HEK293 (cell line): Measurements from ENCODE around the gene VPS4A.

Source experiments
- CTCF ChIA-PET: fragments of 350-600 bp; formaldehyde crosslinking; extraction: SDS; loops from one replicate; lab custom pipeline; 2021; ENCODE audit warnings: antibody characterized with exemption; lab: Yijun Ruan, JAX
- POLR2A ChIA-PET: fragments of 300-600 bp; formaldehyde crosslinking; extraction: SDS; loops from one replicate; lab custom pipeline; 2020; ENCODE audit warnings: antibody characterized with exemption, inconsistent platforms; lab: Yijun Ruan, JAX
- H3K27ac ChIP-seq: fragments of 200-500 bp; sonication (Bioruptor generic); 2 replicates; pipeline ENCODE4 v1.5.1; 2014; ENCODE audit warnings: low read depth, low read length, control low read depth, inconsistent platforms; ENCODE audit errors: extremely low read depth
- H3K36me3 ChIP-seq, 2 experiments: fragments of 200-500 bp in 1 of 2; sonication (Bioruptor generic) in 1 of 2; 1 replicate in 1 of 2; 2 replicates in 1 of 2; pipeline ENCODE4 v1.5.1; 2014 to 2017; ENCODE audit warnings: inconsistent platforms in 2 of 2, low read length in 2 of 2; ENCODE audit not compliant: control insufficient read depth in 2 of 2, insufficient read depth in 1 of 2
- H3K4me1 ChIP-seq: fragments of 200-500 bp; sonication (Bioruptor generic); 2 replicates; pipeline ENCODE4 v1.5.1; 2014; ENCODE audit warnings: mild to moderate bottlenecking, low read length, inconsistent platforms; ENCODE audit not compliant: control insufficient read depth, insufficient read depth
- H3K4me3 ChIP-seq: 2 replicates; pipeline ENCODE4 v1.5.1; 2011; ENCODE audit warnings: low read depth, mild to moderate bottlenecking, control low read depth, low read length, moderate library complexity
- H3K9me3 ChIP-seq: fragments of 200-500 bp; sonication (Bioruptor generic); 2 replicates; pipeline ENCODE4 v1.5.1; 2014; ENCODE audit warnings: low read depth, low read length, inconsistent platforms; ENCODE audit not compliant: control insufficient read depth, insufficient read depth
- GLIS1 ChIP-seq: fragments of 450-650 bp; formaldehyde crosslinking; IDR thresholded peaks from 2 replicates; pipeline ENCODE4 v1.5.1; 2016; ENCODE audit warnings: missing biosample characterization, missing genetic modification characterization
- GLIS2 ChIP-seq: fragments of 450-650 bp; formaldehyde crosslinking; IDR thresholded peaks from 2 replicates; pipeline ENCODE4 v1.5.1; 2016; ENCODE audit warnings: missing biosample characterization, missing genetic modification characterization
- KLF9 ChIP-seq: fragments of 450-650 bp; formaldehyde crosslinking; IDR thresholded peaks from 2 replicates; pipeline ENCODE4 v1.5.1; 2016; ENCODE audit warnings: missing biosample characterization, missing genetic modification characterization, low read depth
- PRDM10 ChIP-seq: fragments of 450-650 bp; formaldehyde crosslinking; IDR thresholded peaks from 2 replicates; pipeline ENCODE4 v1.5.1; 2016; ENCODE audit warnings: missing biosample characterization, missing genetic modification characterization
- SCRT1 ChIP-seq: fragments of 450-650 bp; formaldehyde crosslinking; IDR thresholded peaks from 2 replicates; pipeline ENCODE4 v1.5.1; 2016; ENCODE audit warnings: missing biosample characterization, missing genetic modification characterization, borderline replicate concordance
- ZBTB20 ChIP-seq: fragments of 450-650 bp; formaldehyde crosslinking; IDR thresholded peaks from 2 replicates; pipeline ENCODE4 v1.5.1; 2016; ENCODE audit warnings: missing biosample characterization, missing genetic modification characterization
- ZNF248 ChIP-seq: fragments of 450-650 bp; formaldehyde crosslinking; IDR thresholded peaks from 2 replicates; pipeline ENCODE4 v1.5.1; 2017; ENCODE audit warnings: missing biosample characterization, missing genetic modification characterization
- ZNF274 ChIP-seq, 2 experiments: fragments of 200-500 bp in 1 of 2; fragments of 450-650 bp in 1 of 2; sonication (Bioruptor generic) in 1 of 2; formaldehyde crosslinking in 1 of 2; IDR thresholded peaks; 2 replicates each; pipeline versions ENCODE4 v1.5.1 to v1.6.1; 2014 to 2016; ENCODE audit warnings: borderline replicate concordance in 1 of 2, inconsistent platforms in 1 of 2, low read length in 1 of 2, missing biosample characterization in 1 of 2, missing genetic modification characterization in 1 of 2
- ZNF366 ChIP-seq: fragments of 450-650 bp; formaldehyde crosslinking; conservative IDR thresholded peaks from 2 replicates; pipeline ENCODE4 v1.5.1; 2016; ENCODE audit warnings: missing biosample characterization, missing genetic modification characterization
- ZNF404 ChIP-seq: fragments of 450-650 bp; formaldehyde crosslinking; IDR thresholded peaks from 2 replicates; pipeline ENCODE4 v1.5.1; 2017; ENCODE audit warnings: missing biosample characterization, missing genetic modification characterization
- ZNF423 ChIP-seq: fragments of 450-650 bp; formaldehyde crosslinking; IDR thresholded peaks from 2 replicates; pipeline ENCODE4 v1.5.1; 2016; ENCODE audit warnings: missing biosample characterization, missing genetic modification characterization
- ZNF433 ChIP-seq: fragments of 450-650 bp; formaldehyde crosslinking; IDR thresholded peaks from 2 replicates; pipeline ENCODE4 v1.5.1; 2016; ENCODE audit warnings: missing biosample characterization, missing genetic modification characterization, low read depth
- ZNF654 ChIP-seq: fragments of 450-650 bp; formaldehyde crosslinking; IDR thresholded peaks from 2 replicates; pipeline ENCODE4 v1.5.1; 2016; ENCODE audit warnings: low read depth, missing biosample characterization, missing genetic modification characterization
- ZNF677 ChIP-seq: fragments of 450-650 bp; IDR thresholded peaks from 2 replicates; pipeline ENCODE4 v1.5.0; 2018; ENCODE audit warnings: missing biosample characterization, mild to moderate bottlenecking, missing genetic modification characterization, moderate library complexity
- ZNF747 ChIP-seq: fragments of 450-650 bp; formaldehyde crosslinking; IDR thresholded peaks from 2 replicates; pipeline ENCODE4 v1.5.1; 2016; ENCODE audit warnings: missing biosample characterization, missing genetic modification characterization
- ZSCAN16 ChIP-seq: fragments of 450-650 bp; formaldehyde crosslinking; IDR thresholded peaks from 2 replicates; pipeline ENCODE4 v1.5.1; 2016; ENCODE audit warnings: missing biosample characterization, missing genetic modification characterization
- TF ChIP-seq, protein P1 (sequence below): fragments of 450-650 bp; formaldehyde crosslinking; IDR thresholded peaks from 2 replicates; pipeline ENCODE4 v1.5.1; 2016; ENCODE audit warnings: missing biosample characterization, missing genetic modification characterization
- TF ChIP-seq, protein P2 (sequence below): fragments of 450-650 bp; formaldehyde crosslinking; IDR thresholded peaks from 2 replicates; pipeline ENCODE4 v1.5.1; 2016; ENCODE audit warnings: missing biosample characterization, missing genetic modification characterization

Gene VPS4A

DNA sequence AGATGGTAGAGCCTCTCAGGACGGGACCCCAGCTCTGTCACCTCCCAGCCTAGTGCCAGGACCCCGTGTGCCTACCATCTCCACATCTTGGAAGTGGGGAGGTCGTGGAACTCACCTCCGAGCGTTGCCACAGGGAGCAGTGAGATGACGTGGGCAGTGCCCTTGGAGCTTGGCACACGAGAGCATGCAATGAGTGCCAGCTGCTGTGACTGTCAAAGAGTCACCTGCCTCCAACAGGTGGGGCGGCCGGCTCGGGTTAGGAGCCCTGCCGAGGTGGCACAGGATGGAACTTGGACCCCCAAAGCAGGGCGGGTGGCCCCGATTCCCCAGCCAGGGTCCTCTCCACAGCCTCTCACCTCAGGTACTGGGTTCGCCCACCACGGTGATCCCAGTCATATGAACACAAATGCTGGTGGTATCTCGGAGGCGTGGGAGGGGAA, 5.5 kb downstream of the VPS4A start:
- TF ChIP-seq, protein P1, sequence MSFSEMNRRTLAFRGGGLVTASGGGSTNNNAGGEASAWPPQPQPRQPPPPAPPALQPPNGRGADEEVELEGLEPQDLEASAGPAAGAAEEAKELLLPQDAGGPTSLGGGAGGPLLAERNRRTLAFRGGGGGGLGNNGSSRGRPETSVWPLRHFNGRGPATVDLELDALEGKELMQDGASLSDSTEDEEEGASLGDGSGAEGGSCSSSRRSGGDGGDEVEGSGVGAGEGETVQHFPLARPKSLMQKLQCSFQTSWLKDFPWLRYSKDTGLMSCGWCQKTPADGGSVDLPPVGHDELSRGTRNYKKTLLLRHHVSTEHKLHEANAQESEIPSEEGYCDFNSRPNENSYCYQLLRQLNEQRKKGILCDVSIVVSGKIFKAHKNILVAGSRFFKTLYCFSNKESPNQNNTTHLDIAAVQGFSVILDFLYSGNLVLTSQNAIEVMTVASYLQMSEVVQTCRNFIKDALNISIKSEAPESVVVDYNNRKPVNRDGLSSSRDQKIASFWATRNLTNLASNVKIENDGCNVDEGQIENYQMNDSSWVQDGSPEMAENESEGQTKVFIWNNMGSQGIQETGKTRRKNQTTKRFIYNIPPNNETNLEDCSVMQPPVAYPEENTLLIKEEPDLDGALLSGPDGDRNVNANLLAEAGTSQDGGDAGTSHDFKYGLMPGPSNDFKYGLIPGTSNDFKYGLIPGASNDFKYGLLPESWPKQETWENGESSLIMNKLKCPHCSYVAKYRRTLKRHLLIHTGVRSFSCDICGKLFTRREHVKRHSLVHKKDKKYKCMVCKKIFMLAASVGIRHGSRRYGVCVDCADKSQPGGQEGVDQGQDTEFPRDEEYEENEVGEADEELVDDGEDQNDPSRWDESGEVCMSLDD (tag by site-specific recombination) = no peak
- TF ChIP-seq ZBTB20 (tag by site-specific recombination) = no peak
- TF ChIP-seq GLIS1 (tag by site-specific recombination) = no peak
- TF ChIP-seq ZNF366 (tag by site-specific recombination) = no peak
- TF ChIP-seq PRDM10 = no peak
- no peak for TF ChIP-seq ZNF423
- no peak for TF ChIP-seq SCRT1 (tag by site-specific recombination)
- no peak for TF ChIP-seq KLF9 (tag by site-specific recombination)
- TF ChIP-seq, protein P2, sequence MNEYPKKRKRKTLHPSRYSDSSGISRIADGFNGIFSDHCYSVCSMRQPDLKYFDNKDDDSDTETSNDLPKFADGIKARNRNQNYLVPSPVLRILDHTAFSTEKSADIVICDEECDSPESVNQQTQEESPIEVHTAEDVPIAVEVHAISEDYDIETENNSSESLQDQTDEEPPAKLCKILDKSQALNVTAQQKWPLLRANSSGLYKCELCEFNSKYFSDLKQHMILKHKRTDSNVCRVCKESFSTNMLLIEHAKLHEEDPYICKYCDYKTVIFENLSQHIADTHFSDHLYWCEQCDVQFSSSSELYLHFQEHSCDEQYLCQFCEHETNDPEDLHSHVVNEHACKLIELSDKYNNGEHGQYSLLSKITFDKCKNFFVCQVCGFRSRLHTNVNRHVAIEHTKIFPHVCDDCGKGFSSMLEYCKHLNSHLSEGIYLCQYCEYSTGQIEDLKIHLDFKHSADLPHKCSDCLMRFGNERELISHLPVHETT = no peak
- TF ChIP-seq ZNF248 = no peak
- POLR2A ChIA-PET = no interaction called here
- no peak overlapping the region for H3K4me3 ChIP-seq
- no peaks in the 10 kb centered on the region for H3K9me3 ChIP-seq
- H3K4me1 ChIP-seq = no peaks in the 10 kb centered on the region
- no peak overlapping the region for H3K27ac ChIP-seq
- CTCF ChIA-PET = no interaction called here
- H3K36me3 ChIP-seq = peaks cover 14 to 81% of the 10 kb centered on the region in 2 experiments; a peak in 2 of 3 replicates

GRCh38 chr16:69318177-69318910, 7.2 kb downstream of the VPS4A start:
- Histone ChIP-seq H3K9me3 (no peaks in the 10 kb centered on the region), H3K27ac (no peak overlapping the region), H3K4me3 (no peak overlapping the region), H3K36me3 (peaks cover 17 to 94% of the 10 kb centered on the region in 2 experiments; a peak in 2 of 3 replicates)
- POLR2A ChIA-PET = interaction anchor here (1.0 kb wide), 1 partner anchor 9 kb away, joined by 8 read pairs; no protein-coding TSS in a partner anchor
- TF ChIP-seq ZNF747 (tag by site-specific recombination) (no peak), GLIS1 (tag by site-specific recombination) (peak; percentile 40; the same call in 1 of the 2 replicates), GLIS2 (tag by site-specific recombination) (0 out of 2 replicates have a peak, but pooled peaks have one; percentile 14), ZNF404 (tag by site-specific recombination) (no peak), ZSCAN16 (no peak), ZNF677 (tag by site-specific recombination) (peak; percentile 72), ZNF654 (tag by site-specific recombination) (no peak), ZNF274 (IDR thresholded peaks at IDR 0.05; ENCODE audit: low read length) (no peak), ZNF274 (tag by site-specific recombination; IDR thresholded peaks at IDR 0.05; ENCODE audit: borderline replicate concordance) (no peak), ZBTB20 (tag by site-specific recombination) (no peak), ZNF433 (tag by site-specific recombination) (no peak)
- TF ChIP-seq, all 188 proteins: peak for 3
- H3K4me1 ChIP-seq = no peaks in the 10 kb centered on the region
- CTCF ChIA-PET = interaction anchor here (0.6 to 0.7 kb wide), 4 partner anchors 23 to 133 kb away, joined by 3 to 5 read pairs (median 4); no protein-coding TSS in a partner anchor
